ENCODE data around the gene CRNN.

Gene CRNN

GRCh38 chr1:152419917-152420316 lies 5.9 kb upstream of the CRNN start:
- DNase-seq (ENCODE audit: low read depth in 2 of 2): no peak

GRCh38 chr1:152415454-152416227 lies 1.6 kb upstream of the CRNN start:
- DNase-seq (ENCODE audit: low read depth in 2 of 2): no peak

- DNase-seq (ENCODE audit: low read depth in 2 of 2): no peak
These were observed 1.3 kb downstream of the CRNN start for GRCh38 chr1:152412756-152413155.

- DNase-seq (ENCODE audit: low read depth in 2 of 2): no peak
These were observed 2.9 kb downstream of the CRNN start for GRCh38 chr1:152411134-152411533.

GRCh38 chr1:152410599-152410998 lies 3.5 kb downstream of the CRNN start:
- DNase-seq (ENCODE audit: low read depth in 2 of 2): no peak

- DNase-seq (ENCODE audit: low read depth in 2 of 2): no peak
These were observed 4.0 kb downstream of the CRNN start for GRCh38 chr1:152410028-152410427.

GRCh38 chr1:152408664-152409063 lies 5.4 kb downstream of the CRNN start:
- DNase-seq (ENCODE audit: low read depth in 2 of 2): no peak

GRCh38 chr1:152398812-152399698 lies 15.0 kb downstream of the CRNN start:
- DNase-seq (ENCODE audit: low read depth in 2 of 2): no peak

GRCh38 chr1:152397474-152397873 lies 16.6 kb downstream of the CRNN start:
- DNase-seq (ENCODE audit: low read depth in 2 of 2): no peak

GRCh38 chr1:152394151-152394550 lies 19.9 kb downstream of the CRNN start:
- no peak for DNase-seq (ENCODE audit: low read depth in 2 of 2)

GRCh38 chr1:152392909-152393308 lies 21.2 kb downstream of the CRNN start:
- no peak for DNase-seq (ENCODE audit: low read depth in 2 of 2)

GRCh38 chr1:152388889-152389288 lies 25.2 kb downstream of the CRNN start:
- no peak for DNase-seq (ENCODE audit: low read depth in 2 of 2)

- DNase-seq (ENCODE audit: low read depth in 2 of 2): no peak
These were observed 27.1 kb downstream of the CRNN start for GRCh38 chr1:152386940-152387339.

- DNase-seq (ENCODE audit: low read depth in 2 of 2): no peak
These were observed 33.1 kb downstream of the CRNN start for GRCh38 chr1:152380932-152381331.

- DNase-seq (ENCODE audit: low read depth in 2 of 2): no peak
These were observed 39.6 kb downstream of the CRNN start for GRCh38 chr1:152374451-152374850.

GRCh38 chr1:152372672-152373071 lies 41.4 kb downstream of the CRNN start:
- no peak for DNase-seq (ENCODE audit: low read depth in 2 of 2)

- no peak for DNase-seq (ENCODE audit: low read depth in 2 of 2)
These were observed 46.6 kb downstream of the CRNN start for GRCh38 chr1:152367436-152367835.

- DNase-seq (ENCODE audit: low read depth in 2 of 2): no peak
These were observed 54.2 kb downstream of the CRNN start, which contains the start of gene FLG2 for GRCh38 chr1:152359906-152360305. Gene FLG2 (minus strand): TSS chr1:152360006. CDS start chr1:152358884, 1,122 bp downstream.
